Vagina (tissue), 2 donors: ENCODE results near the gene RGS10. TPM values are rescaled to one million over a fixed set of nuclear protein-coding genes. Genes with fewer than 3 reads are reported as not detected.

Experiments used
- DNase-seq, 2 donors: peaks; one replicate each; pipeline ENCODE4 v3.0.0-alpha.2; 2017; ENCODE audit errors: extremely low spot score in 2 of 2
- H3K27ac ChIP-seq: fragments of 200-600 bp; sonication (generic); one replicate; pipeline ENCODE4 v1.5.1; 2019
- H3K27me3 ChIP-seq: fragments of 200-600 bp; sonication (generic); one replicate; pipeline ENCODE4 v1.5.1; 2019
- H3K36me3 ChIP-seq, 2 donors: fragments of 200-600 bp; sonication (generic); one replicate each; pipeline ENCODE4 v1.5.1; 2017 to 2019
- H3K4me1 ChIP-seq: fragments of 200-600 bp; sonication (generic); one replicate; pipeline ENCODE4 v1.5.1; 2019
- H3K4me3 ChIP-seq, 2 donors: fragments of 200-600 bp; sonication (generic); 1 replicate in 1 of 2; 2 replicates in 1 of 2; pipeline ENCODE4 v1.5.1; 2016 to 2019
- H3K9me3 ChIP-seq: fragments of 200-600 bp; sonication (generic); one replicate; pipeline ENCODE4 v1.5.1; 2019
- POLR2A ChIP-seq, 2 donors: fragments of 450-650 bp; IDR thresholded peaks; one replicate each; pipeline ENCODE4 v1.6.1; 2017; ENCODE audit warnings: antibody characterized with exemption in 2 of 2, mild to moderate bottlenecking in 2 of 2, moderate library complexity in 2 of 2
- POLR2AphosphoS5 ChIP-seq, 2 donors: sonication (generic); formaldehyde crosslinking; IDR thresholded peaks; one replicate each; pipeline ENCODE4 v1.9.0; 2017; ENCODE audit warnings: antibody characterized with exemption in 2 of 2, mild to moderate bottlenecking in 2 of 2, low read depth in 1 of 2; ENCODE audit not compliant: insufficient read depth in 1 of 2
- intact Hi-C: fragments of 100-400 bp; cut with DNase I; formaldehyde crosslinking; loops from one replicate; pipeline ENCODE4 v1.15.1; 2023
- total RNA-seq: library from RNA; depleted of rRNA; stranded (reverse); fragments of >200 nt; gene quantifications from one replicate; pipeline ENCODE4 v1.2.3, GENCODE V29; 2016
- TF ChIP-seq, protein P1 (sequence below), 3 experiments: fragments of 450-650 bp in 2 of 3; fragments of 200-600 bp in 1 of 3; sonication (generic) in 1 of 3; IDR thresholded peaks; one replicate each; pipeline ENCODE4 v1.5.1; 2017 to 2019; ENCODE audit warnings: antibody characterized with exemption in 3 of 3, mild to moderate bottlenecking in 2 of 3, moderate library complexity in 2 of 3

RGS10 gene
- total RNA-seq, 1 donor from 2014 or later: 63.6 TPM

DNA sequence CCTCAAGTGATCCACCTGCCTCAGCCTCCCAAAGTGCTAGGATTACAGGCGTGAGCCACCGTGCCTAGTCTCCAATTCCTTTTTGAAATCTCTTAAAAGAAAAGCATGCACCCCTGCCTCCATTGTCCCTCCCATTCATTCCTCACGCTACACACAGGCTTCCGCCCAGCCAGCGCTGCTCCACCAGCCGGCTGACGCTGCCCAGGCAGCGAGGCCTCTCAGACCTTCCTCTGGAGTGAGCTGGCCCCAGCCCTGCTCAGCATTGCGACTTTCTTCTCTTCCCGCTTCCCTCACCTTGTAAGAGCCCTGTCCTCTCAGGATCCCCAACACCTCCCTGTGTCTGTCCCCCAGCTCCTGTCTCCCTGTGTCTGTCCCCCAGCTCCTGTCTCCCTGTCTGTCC lies 23.6 kb downstream of the RGS10 start:
- Histone ChIP-seq H3K27me3 (no peaks in the 10 kb centered on the region), H3K36me3 (no peaks in the 10 kb centered on the region), H3K27ac (no peak overlapping the region), H3K4me1 (peaks cover 6% of the 10 kb centered on the region), H3K4me3 (no peak overlapping the region), H3K9me3 (no peaks in the 10 kb centered on the region)
- no peak for TF ChIP-seq POLR2AphosphoS5 (IDR thresholded peaks at IDR 0.05; ENCODE audit: insufficient read depth in 1 of 2, low read depth in 1 of 2)
- DNase-seq: no peak
- intact Hi-C loops: no loop called here

DNA sequence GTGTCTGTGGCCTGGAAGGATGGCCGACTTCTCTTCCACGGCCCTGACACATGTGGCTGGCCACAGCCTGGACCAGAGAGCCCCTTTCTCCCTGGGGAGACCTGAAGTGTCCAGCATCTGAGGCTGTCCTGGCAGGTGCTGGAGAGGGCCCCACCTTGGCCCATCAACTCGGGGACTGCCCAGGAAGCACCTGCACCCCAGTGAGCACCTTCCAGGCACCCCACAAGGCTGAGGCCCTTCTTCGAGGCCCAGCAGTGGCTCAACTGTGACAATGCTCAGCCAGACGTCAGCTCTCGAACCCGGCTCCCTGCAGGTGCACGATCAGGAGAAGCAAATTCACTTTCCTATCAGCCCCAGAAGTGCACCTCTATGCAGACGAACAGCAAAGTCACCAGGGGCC lies 24.3 kb downstream of the RGS10 start:
- Histone ChIP-seq H3K4me3 (no peak overlapping the region), H3K27ac (no peak overlapping the region), H3K9me3 (no peaks in the 10 kb centered on the region), H3K27me3 (no peaks in the 10 kb centered on the region), H3K4me1 (peaks cover 6% of the 10 kb centered on the region), H3K36me3 (peaks cover 0 to 3% of the 10 kb centered on the region in 2 donors)
- intact Hi-C loops: no loop called here
- TF ChIP-seq POLR2A (IDR thresholded peaks at IDR 0.05): no peak
- no peak for DNase-seq

DNA sequence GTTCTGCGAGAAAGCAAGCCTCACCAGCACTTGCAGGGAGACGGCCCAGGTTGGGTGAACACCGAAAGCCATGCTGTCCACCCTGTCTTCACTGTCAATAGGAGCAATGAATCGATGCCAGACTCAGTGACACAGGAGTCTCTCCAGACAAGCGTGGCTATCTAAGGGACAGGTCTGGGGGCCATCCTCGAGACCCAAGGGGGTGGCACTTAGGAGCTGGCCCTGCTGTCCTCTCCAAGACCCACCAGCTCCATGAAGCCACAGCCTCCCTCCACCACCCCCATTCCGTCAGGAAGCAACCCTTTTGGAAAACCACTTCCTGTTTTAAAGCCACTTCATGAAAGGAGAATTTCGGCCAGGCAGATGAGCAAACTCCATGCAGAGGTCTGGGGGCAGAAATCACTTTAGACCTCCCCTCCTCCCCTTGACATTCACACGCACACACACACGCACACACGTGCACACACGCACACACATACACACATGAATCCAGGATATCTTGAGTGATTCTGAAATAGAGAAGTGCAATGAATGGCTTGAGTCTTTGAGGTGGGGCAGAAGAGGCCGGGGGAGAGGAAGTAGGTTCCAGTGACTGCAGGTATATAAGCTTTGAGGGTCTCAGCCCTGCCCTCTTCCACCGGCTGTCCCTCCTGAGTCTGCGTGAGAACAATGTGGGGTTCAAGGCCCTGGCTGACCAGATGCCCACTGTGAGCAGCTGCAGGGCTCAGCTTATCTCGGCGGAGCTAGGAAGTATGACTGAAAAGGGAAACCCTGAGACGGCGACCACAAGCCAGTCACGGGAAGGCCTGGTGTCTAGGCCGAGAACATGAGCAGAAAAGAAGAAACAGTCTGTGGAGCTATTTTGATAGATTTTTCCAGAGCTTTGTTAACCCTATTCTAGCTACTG lies 25.0 kb downstream of the RGS10 start:
- Histone ChIP-seq H3K36me3 (peaks cover 0 to 4% of the 10 kb centered on the region in 2 donors), H3K4me1 (peaks cover 6% of the 10 kb centered on the region), H3K27ac (peak overlapping the region; percentile 30), H3K9me3 (no peaks in the 10 kb centered on the region), H3K27me3 (no peaks in the 10 kb centered on the region), H3K4me3 (no peak overlapping the region)
- intact Hi-C loops: no loop called here
- no peak for TF ChIP-seq POLR2AphosphoS5 (IDR thresholded peaks at IDR 0.05; ENCODE audit: insufficient read depth in 1 of 2, low read depth in 1 of 2)
- TF ChIP-seq POLR2A (IDR thresholded peaks at IDR 0.05): no peak
- TF ChIP-seq, protein P1, sequence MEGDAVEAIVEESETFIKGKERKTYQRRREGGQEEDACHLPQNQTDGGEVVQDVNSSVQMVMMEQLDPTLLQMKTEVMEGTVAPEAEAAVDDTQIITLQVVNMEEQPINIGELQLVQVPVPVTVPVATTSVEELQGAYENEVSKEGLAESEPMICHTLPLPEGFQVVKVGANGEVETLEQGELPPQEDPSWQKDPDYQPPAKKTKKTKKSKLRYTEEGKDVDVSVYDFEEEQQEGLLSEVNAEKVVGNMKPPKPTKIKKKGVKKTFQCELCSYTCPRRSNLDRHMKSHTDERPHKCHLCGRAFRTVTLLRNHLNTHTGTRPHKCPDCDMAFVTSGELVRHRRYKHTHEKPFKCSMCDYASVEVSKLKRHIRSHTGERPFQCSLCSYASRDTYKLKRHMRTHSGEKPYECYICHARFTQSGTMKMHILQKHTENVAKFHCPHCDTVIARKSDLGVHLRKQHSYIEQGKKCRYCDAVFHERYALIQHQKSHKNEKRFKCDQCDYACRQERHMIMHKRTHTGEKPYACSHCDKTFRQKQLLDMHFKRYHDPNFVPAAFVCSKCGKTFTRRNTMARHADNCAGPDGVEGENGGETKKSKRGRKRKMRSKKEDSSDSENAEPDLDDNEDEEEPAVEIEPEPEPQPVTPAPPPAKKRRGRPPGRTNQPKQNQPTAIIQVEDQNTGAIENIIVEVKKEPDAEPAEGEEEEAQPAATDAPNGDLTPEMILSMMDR (IDR thresholded peaks at IDR 0.05): no peak
- DNase-seq: no peak

DNA sequence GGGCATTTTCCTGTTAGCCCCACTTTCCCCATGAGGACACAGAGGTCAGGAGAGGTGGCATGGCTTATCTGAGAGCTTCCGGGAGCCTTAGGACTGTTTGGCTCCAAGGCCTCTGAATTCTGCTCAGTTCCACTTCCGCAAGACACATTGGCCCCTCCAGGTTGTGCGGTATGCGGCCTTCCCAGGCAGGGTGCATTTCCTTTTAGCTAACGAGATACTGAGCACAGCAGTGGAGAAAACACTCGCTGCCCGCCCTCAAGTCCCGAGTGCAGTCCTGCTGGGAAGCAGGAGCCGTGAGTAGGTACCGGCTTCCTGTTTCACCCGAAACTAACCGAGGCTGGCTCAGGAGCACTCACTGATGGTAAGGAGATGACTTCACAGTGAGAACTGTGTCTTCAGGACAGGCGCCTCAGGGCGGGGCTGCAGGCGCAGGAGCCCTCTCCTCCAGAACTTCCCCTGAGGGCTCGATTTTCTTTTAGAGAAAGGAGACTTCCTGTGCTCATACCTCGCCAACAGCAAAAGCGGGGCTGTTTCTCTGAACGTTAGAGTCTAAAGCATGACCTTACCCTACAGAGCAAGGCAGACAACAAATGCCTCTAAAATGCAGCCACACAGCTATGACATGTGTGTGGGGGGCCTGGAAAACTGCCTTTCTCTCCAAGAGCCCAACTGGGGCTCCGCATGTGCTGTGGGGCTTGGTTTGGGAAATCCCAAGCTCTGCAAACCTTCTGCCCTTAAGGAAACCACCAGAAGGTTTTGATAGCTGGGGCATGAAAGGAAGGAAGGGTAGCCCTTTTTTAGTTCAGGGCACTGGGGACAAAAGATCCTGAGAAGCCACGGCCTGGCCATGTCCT lies 25.9 kb downstream of the RGS10 start:
- Histone ChIP-seq H3K9me3 (no peaks in the 10 kb centered on the region), H3K27ac (peak overlapping the region; percentile 30), H3K36me3 (peaks cover 0 to 4% of the 10 kb centered on the region in 2 donors), H3K4me3 (no peak overlapping the region), H3K27me3 (no peaks in the 10 kb centered on the region), H3K4me1 (peaks cover 6% of the 10 kb centered on the region)
- no peak for DNase-seq
- intact Hi-C loops: no loop called here
- TF ChIP-seq POLR2A (IDR thresholded peaks at IDR 0.05) (no peak), POLR2AphosphoS5 (IDR thresholded peaks at IDR 0.05; ENCODE audit: insufficient read depth in 1 of 2, low read depth in 1 of 2) (no peak)

DNA sequence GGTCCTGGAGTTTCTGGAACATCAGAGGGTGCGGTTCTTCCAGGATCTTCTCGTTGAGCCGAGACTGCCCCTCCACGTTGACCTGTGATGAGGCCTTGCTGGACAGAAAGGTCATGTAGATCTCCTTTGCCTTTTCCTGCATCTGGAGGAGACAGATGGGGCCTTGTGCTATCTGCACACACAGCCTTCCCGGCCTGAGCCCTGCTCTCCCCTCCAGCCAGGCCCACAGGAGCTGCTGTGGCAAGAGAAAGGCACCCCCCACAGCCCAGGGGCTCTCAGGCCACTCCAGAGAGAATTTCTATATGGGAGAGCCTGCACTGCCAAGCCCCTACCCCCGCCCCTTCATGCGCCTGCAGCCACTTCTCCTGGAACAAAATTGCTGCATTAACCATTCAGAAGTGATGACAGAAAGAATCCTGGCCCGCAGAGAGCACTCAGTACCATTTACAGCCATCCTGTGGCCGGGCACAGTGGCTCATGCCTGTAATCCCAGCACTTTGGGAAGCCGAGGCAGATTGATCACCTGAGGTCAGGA lies 26.9 kb downstream of the RGS10 start:
- Histone ChIP-seq H3K36me3 (peaks cover 0 to 4% of the 10 kb centered on the region in 2 donors), H3K27ac (no peak overlapping the region)
- TF ChIP-seq, protein P1 (IDR thresholded peaks at IDR 0.05): no peak
- no peak for TF ChIP-seq POLR2AphosphoS5 (IDR thresholded peaks at IDR 0.05; ENCODE audit: insufficient read depth in 1 of 2, low read depth in 1 of 2)
- TF ChIP-seq POLR2A (IDR thresholded peaks at IDR 0.05): no peak

DNA sequence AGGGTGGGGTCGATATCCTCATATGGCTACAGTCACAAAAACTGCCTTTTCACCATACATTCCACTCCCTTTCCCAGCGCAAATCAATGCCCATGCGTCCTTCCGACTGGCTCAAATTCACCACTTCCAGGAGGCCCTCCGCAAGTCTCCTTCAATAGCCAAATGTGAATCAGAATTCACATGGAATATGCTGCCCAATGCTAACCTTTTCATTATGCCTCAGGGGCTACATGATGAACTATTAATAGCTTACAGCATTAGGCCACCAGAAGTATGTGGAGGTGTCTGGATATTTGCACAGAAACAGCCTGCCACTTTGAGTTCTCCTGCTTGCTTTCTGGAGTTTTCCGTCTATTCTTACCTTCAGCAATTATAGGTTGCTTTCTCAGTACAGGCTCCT lies 27.7 kb downstream of the RGS10 start:
- no peaks in the 10 kb centered on the region for H3K9me3 ChIP-seq
- no peaks in the 10 kb centered on the region for H3K27me3 ChIP-seq
- H3K36me3 ChIP-seq: peaks cover 0 to 4% of the 10 kb centered on the region in 2 donors
- H3K4me1 ChIP-seq: peaks cover 13% of the 10 kb centered on the region
- no peak overlapping the region for H3K27ac ChIP-seq
- intact Hi-C loops: no loop called here
- TF ChIP-seq, protein P1 (IDR thresholded peaks at IDR 0.05): no peak
- no peak for TF ChIP-seq POLR2A (IDR thresholded peaks at IDR 0.05)
- TF ChIP-seq POLR2AphosphoS5 (IDR thresholded peaks at IDR 0.05; ENCODE audit: insufficient read depth in 1 of 2, low read depth in 1 of 2): no peak
- DNase-seq: no peak
- no peak overlapping the region for H3K4me3 ChIP-seq

More for the DNA sequence above, 26.9 kb downstream of the RGS10 start:
- DNase-seq: no peak
- Histone ChIP-seq H3K27me3 (no peaks in the 10 kb centered on the region), H3K4me3 (no peak overlapping the region), H3K4me1 (peaks cover 6% of the 10 kb centered on the region), H3K9me3 (no peaks in the 10 kb centered on the region)
- intact Hi-C loops: no loop called here
